ENCODE data around the gene BMPR1B.

Gene BMPR1B

DNA sequence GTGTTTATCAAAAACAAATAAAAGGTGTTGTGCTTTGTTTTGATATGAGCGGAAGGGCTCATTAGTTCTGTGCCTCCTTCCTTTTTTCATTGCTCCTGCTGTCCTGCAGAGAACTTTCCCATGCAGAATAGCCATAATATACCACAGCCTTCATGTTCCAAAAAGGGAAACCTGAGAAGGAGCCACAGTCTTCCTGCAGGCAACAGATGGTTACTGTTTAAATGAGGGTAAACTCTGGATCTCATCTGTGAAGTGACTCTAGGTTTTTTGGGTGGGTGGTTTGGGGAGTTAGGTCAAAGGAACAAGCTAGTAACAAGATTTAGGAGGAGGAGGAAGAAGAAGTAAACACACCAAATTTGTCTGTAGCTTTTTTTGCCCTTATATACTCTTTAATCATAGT is 131.8 kb downstream of the BMPR1B start:
- TF ChIP-seq POLR2AphosphoS5 (IDR thresholded peaks at IDR 0.05; ENCODE audit: low read depth, low read length): no peak
- no peak for TF ChIP-seq FOXP2 (optimal IDR thresholded peaks at IDR 0.05; ENCODE audit: borderline replicate concordance, extremely low read depth, extremely low read length, insufficient read depth)

DNA sequence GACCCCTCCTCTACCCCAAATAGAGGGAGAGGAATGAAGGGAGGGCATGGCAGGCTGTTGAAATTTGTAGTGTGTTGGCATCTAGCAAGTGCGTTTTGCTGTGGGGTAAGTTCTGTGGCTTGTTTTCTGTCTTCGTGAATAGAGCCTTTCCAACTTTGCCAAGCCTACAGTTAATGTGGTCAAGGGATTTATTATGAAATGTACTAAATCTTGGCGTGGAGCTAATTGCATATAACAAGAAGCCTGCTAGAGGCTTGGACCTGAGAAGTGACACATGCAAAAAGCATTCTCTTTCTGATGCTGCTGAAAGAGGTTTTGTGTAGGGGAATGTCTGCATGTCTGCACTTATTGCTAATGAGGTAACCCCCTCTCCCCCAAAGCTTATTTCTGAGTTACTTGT is 132.2 kb downstream of the BMPR1B start:
- TF ChIP-seq SIN3A (IDR thresholded peaks at IDR 0.05; ENCODE audit: borderline replicate concordance, insufficient read depth, low read length): no peak
- TF ChIP-seq POLR2AphosphoS5 (IDR thresholded peaks at IDR 0.05; ENCODE audit: low read depth, low read length): no peak
- no peak for TF ChIP-seq TAF1 (IDR thresholded peaks at IDR 0.05; ENCODE audit: borderline replicate concordance, insufficient read depth, low read length)
- TF ChIP-seq, protein P1, sequence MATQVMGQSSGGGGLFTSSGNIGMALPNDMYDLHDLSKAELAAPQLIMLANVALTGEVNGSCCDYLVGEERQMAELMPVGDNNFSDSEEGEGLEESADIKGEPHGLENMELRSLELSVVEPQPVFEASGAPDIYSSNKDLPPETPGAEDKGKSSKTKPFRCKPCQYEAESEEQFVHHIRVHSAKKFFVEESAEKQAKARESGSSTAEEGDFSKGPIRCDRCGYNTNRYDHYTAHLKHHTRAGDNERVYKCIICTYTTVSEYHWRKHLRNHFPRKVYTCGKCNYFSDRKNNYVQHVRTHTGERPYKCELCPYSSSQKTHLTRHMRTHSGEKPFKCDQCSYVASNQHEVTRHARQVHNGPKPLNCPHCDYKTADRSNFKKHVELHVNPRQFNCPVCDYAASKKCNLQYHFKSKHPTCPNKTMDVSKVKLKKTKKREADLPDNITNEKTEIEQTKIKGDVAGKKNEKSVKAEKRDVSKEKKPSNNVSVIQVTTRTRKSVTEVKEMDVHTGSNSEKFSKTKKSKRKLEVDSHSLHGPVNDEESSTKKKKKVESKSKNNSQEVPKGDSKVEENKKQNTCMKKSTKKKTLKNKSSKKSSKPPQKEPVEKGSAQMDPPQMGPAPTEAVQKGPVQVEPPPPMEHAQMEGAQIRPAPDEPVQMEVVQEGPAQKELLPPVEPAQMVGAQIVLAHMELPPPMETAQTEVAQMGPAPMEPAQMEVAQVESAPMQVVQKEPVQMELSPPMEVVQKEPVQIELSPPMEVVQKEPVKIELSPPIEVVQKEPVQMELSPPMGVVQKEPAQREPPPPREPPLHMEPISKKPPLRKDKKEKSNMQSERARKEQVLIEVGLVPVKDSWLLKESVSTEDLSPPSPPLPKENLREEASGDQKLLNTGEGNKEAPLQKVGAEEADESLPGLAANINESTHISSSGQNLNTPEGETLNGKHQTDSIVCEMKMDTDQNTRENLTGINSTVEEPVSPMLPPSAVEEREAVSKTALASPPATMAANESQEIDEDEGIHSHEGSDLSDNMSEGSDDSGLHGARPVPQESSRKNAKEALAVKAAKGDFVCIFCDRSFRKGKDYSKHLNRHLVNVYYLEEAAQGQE (IDR thresholded peaks at IDR 0.05; ENCODE audit: insufficient read depth in 1 of 2, low read depth in 2 of 2, low read length in 2 of 2): no peak
- no peak for TF ChIP-seq FOXP2 (optimal IDR thresholded peaks at IDR 0.05; ENCODE audit: borderline replicate concordance, extremely low read depth, extremely low read length, insufficient read depth)

DNA sequence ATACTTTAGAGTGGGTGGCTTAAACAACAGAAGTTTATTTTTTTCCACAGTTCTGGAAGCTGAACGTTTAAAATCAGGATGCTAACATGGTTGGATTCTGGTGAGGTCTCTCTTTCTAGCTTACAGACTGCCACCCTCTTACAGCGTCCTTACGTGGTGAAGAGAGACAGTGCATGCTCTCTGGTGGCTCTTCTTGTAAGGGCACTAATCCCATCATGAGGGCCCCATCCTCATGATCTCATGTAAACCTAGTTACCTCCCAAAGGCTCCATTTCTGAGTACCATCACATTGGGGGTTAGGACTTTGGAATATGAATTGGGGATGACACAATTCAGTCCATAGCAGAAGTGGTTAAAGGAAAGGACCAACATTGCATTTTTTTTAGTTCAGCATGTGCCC is 132.8 kb downstream of the BMPR1B start:
- TF ChIP-seq SIN3A (IDR thresholded peaks at IDR 0.05; ENCODE audit: borderline replicate concordance, insufficient read depth, low read length): no peak
- no peak for TF ChIP-seq FOXP2 (optimal IDR thresholded peaks at IDR 0.05; ENCODE audit: borderline replicate concordance, extremely low read depth, extremely low read length, insufficient read depth)
- no peak for TF ChIP-seq TAF1 (IDR thresholded peaks at IDR 0.05; ENCODE audit: borderline replicate concordance, insufficient read depth, low read length)
- TF ChIP-seq POLR2AphosphoS5 (IDR thresholded peaks at IDR 0.05; ENCODE audit: low read depth, low read length): no peak
- TF ChIP-seq, protein P1 (IDR thresholded peaks at IDR 0.05; ENCODE audit: insufficient read depth in 1 of 2, low read depth in 2 of 2, low read length in 2 of 2): no peak

GRCh38 chr4:94892051-94892450 is 134.3 kb downstream of the BMPR1B start:
- no peak for TF ChIP-seq POLR2AphosphoS5 (IDR thresholded peaks at IDR 0.05; ENCODE audit: low read depth, low read length)
- TF ChIP-seq SIN3A (IDR thresholded peaks at IDR 0.05; ENCODE audit: borderline replicate concordance, insufficient read depth, low read length): no peak
- TF ChIP-seq, protein P1 (IDR thresholded peaks at IDR 0.05; ENCODE audit: insufficient read depth in 1 of 2, low read depth in 2 of 2, low read length in 2 of 2): no peak
- TF ChIP-seq FOXP2 (optimal IDR thresholded peaks at IDR 0.05; ENCODE audit: borderline replicate concordance, extremely low read depth, extremely low read length, insufficient read depth): no peak
- TF ChIP-seq TAF1 (IDR thresholded peaks at IDR 0.05; ENCODE audit: borderline replicate concordance, insufficient read depth, low read length): no peak

DNA sequence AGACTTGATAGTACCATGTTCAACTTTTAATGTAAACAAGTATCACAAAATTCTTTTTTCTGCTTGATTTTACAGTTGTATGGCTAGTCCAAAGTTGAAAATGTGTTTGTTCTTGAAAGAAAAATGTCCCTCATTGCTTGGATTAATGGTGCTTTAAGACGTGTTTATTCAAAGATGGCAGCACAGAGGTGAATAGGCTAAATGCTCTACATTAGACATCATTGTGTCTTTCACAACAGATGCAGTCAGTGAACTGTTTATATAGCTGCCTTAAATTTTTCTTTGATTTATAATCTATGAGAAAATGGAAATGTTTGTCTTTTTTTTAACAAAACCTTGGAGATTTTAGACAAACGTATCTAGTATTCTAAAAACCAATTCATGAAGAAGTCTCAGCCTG is 137.3 kb downstream of the BMPR1B start:
- TF ChIP-seq, protein P1 (IDR thresholded peaks at IDR 0.05; ENCODE audit: insufficient read depth in 1 of 2, low read depth in 2 of 2, low read length in 2 of 2): no peak
- TF ChIP-seq TAF1 (IDR thresholded peaks at IDR 0.05; ENCODE audit: borderline replicate concordance, insufficient read depth, low read length): no peak

All from PFSK-1 (cell line).